C4-2B (cell line): ENCODE data around the gene FOXQ1.

Experiments used
- H3K27ac ChIP-seq: fragments of 450-650 bp; 2 replicates; pipeline ENCODE4 v1.5.1; 2017
- ZFX ChIP-seq: fragments of 450-650 bp; IDR thresholded peaks from 2 replicates; pipeline ENCODE4 v1.6.1; 2017
- TF ChIP-seq, protein P1 (sequence below): fragments of 450-650 bp; conservative IDR thresholded peaks from 2 replicates; pipeline ENCODE4 v1.5.1; 2017; ENCODE audit warnings: mild to moderate bottlenecking

The FOXQ1 gene, protein sequence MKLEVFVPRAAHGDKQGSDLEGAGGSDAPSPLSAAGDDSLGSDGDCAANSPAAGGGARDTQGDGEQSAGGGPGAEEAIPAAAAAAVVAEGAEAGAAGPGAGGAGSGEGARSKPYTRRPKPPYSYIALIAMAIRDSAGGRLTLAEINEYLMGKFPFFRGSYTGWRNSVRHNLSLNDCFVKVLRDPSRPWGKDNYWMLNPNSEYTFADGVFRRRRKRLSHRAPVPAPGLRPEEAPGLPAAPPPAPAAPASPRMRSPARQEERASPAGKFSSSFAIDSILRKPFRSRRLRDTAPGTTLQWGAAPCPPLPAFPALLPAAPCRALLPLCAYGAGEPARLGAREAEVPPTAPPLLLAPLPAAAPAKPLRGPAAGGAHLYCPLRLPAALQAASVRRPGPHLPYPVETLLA

DNA sequence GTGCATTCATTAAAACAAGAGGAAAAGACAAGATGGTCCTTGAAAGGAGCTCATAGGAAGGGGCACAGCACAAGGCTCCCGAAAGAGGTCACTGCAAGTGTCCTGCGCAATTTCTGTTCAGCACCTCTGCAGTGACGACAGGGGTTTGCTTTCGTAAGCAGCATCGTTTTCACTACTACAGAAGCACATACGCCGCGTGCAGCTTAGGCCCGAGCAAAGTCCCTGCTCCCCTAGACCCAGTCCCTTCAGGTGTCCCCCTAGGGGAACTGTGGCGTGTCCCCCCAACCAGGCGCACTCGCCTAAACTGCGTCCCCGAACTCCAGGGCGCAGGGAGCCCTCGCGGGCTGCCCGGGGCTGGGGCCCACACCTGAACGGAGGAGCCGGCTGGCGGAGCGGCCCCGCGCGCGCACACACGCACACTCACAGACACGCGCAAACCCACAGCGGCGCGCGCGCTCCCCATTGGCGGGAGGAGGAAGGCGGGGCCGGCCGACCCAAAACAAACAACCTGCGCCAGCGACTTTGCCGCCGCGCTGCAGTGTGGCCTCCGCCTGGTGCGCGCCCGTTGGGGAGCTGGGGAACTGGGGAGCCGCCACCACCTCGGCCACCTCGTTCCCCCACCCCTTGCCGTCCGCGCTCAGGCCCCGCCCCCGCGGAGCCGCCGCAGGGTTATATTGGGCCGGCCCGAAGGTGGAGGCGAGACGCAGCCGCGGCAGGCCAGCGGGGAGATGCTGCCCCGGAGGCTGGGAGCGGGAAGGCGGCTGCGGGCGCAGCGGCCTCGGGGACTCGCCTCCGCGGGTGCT, at the start of gene FOXQ1:
FOXQ1 (plus strand) TSS at position 699 of the 803 bp plus-strand sequence. CDS start 607 bp downstream, outside the sequence.
- peak within 1 kb of the TSS; percentile 33; the same call in 1 of the 2 replicates for H3K27ac ChIP-seq

DNA sequence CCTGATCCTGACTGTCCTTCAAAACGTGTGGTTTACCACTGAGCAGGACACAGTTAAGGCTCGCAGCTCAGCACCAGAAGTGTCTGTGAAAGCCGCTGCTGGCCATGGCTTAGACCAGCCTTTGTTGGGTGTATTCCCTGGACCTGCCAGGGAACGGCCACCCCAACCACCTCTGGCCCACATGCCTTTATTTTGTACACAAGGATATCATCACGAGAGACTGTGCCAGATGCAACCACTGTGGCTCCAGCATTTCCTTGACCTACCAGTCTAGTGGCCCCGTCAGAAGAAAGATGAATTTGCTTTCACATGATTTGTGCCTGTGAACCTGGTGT, 49.2 kb upstream of the FOXQ1 start:
- no peak overlapping the region for H3K27ac ChIP-seq
- TF ChIP-seq ZFX, result no peak
- TF ChIP-seq, protein P1, sequence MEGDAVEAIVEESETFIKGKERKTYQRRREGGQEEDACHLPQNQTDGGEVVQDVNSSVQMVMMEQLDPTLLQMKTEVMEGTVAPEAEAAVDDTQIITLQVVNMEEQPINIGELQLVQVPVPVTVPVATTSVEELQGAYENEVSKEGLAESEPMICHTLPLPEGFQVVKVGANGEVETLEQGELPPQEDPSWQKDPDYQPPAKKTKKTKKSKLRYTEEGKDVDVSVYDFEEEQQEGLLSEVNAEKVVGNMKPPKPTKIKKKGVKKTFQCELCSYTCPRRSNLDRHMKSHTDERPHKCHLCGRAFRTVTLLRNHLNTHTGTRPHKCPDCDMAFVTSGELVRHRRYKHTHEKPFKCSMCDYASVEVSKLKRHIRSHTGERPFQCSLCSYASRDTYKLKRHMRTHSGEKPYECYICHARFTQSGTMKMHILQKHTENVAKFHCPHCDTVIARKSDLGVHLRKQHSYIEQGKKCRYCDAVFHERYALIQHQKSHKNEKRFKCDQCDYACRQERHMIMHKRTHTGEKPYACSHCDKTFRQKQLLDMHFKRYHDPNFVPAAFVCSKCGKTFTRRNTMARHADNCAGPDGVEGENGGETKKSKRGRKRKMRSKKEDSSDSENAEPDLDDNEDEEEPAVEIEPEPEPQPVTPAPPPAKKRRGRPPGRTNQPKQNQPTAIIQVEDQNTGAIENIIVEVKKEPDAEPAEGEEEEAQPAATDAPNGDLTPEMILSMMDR, result no peak

More for the DNA sequence above, at the start of gene FOXQ1:
- TF ChIP-seq, protein P1, result no peak
- TF ChIP-seq ZFX, result no peak

DNA sequence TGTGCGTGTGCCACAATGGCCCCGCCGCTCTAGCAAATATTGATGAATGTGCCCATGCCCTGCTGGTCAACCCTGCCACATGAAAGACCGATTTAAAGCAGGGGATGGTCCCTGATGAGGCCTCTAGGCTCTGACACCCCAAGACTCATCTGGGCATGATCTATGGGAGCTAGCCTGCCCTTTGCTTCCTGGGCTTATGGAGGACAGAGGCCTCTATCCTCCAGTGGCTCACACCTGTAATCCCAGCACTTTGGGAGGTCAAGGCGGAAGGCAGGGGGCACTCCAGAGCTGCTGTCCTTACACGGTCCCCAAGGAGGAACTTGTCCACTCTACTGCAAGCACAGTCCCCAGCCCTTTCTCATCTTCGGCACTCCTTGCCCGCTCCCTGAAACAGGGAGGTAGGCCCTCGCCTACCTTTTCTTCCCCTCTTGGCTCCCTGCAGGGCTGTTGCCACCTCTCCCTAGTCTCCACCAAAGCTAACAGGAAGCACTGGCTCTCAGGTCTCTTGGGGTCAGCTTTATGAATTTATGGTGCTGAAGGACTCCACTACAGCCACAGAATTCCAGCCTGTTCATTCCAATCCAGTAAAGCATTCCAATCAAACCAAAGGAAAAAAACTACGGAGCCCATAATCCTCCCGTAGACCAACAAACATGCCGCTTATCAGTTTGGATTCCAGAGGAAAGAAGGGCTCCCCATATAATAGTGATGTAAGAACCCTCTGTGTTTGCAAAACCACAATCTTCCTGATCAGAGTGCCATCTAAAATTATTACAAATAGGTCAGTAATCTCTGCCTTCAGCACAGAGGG, 48.7 kb upstream of the FOXQ1 start:
- no peak for TF ChIP-seq ZFX
- TF ChIP-seq, protein P1, result peak; percentile 8
- no peak overlapping the region for H3K27ac ChIP-seq

DNA sequence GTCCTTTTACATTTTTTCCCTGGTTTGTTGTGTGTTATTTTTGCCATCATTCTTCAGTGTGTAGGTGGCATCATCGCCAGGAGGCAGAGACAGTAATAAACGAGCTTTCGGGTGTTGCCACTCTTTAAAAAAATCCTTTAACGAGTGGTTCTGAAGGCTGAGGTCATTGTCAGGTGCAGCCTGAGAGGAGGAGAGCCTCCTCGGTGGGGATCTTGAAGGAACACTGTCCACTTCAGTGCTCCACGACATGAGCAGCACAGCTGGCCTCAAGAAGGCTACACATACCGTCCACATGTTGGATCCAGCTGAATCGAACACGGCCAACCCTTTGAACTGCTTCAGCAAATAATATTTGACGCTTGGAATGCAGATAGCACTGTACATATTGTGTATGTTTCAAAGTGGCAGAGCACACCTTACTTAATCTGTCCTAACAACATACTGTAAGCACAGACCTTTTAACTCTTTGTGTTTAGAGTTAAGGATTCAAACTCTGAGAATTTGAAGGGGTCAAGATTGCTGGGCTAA, 48.0 kb upstream of the FOXQ1 start:
- H3K27ac ChIP-seq, result no peak overlapping the region
- TF ChIP-seq ZFX, result no peak
- TF ChIP-seq, protein P1, result no peak

DNA sequence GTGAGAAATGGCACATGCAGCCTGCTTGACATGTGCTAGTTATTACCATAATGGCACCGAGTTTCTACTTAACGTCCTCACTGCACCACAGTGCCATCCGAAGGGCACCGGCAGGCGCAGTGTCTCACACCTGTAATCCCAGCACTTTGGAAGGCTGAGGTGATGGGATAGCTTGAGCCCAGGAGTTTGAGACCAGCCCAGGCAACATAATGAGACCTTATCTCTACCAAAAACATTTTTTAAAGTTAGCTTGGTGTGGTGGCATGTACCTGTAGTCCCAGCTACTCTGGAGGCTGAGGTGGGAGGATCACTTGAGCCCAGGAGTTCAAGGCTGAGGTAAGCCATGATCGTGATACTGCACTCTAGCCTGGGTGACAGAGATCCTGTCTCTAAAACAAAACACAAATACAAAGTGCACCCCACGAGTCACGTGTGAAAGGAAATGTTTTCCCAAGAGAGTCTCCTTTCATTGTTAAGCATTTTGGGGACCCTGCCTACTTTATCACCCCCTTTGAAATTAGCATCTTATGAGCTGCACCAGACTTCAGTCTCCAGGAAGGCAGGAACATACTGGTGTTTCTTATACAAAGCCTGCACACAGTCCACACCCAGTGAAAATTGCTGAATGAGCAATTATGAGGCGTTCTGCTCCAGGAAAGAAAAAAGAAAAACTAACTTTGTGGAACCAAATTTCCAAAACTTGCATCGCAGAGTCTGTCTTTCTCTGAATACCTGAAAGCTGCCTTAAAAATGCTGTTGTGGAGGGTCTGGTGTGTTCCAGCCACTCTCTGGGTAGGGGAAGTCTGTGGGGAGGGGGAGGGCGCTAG, 47.1 kb upstream of the FOXQ1 start:
- no peak for TF ChIP-seq ZFX
- TF ChIP-seq, protein P1, result no peak
- H3K27ac ChIP-seq, result no peak overlapping the region

DNA sequence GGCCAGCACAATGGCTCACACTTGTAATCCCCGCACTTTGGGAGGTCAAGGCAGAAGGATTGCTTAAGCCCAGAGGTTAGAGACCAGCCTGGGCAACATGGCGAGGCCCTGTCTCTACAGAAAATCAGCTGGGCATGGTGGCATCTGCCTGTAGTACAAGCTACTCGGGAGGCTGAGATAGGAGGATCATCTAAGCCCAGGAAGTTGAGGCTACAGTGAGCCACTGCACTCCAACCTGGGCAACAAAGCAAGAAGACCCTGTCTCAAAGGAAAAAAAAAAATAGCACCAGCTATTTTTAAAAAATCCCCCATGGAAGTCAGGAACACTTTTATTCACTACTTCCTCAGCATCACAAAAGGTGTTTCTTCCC, 45.2 kb upstream of the FOXQ1 start:
- H3K27ac ChIP-seq, result no peak overlapping the region
- TF ChIP-seq ZFX, result no peak
- TF ChIP-seq, protein P1, result no peak
